H1 (cell line): ENCODE data around the gene TTC22. TPM values are rescaled to one million over a fixed set of nuclear protein-coding genes. Genes with fewer than 3 reads are reported as not detected.

Experiments
- CHD2 ChIP-seq: IDR thresholded peaks from 2 replicates; pipeline ENCODE4 v1.6.1; 2012; ENCODE audit warnings: low read length, improper control_type of control experiment
- CREB1 ChIP-seq: IDR thresholded peaks from 2 replicates; pipeline ENCODE4 v1.6.1; 2012; ENCODE audit warnings: inconsistent platforms
- POLR2AphosphoS5 ChIP-seq: IDR thresholded peaks from 2 replicates; pipeline ENCODE4 v1.6.1; 2011; ENCODE audit warnings: low read depth, low read length
- TAF1 ChIP-seq: IDR thresholded peaks from 2 replicates; pipeline ENCODE4 v1.6.1; 2011; ENCODE audit warnings: mild to moderate bottlenecking, low read depth, low read length
- polyA plus RNA-seq, 7 experiments: library from polyadenylated mRNA; depleted of rRNA in 3 of 7; stranded (reverse) in 5 of 7; unstranded in 2 of 7; fragments of >200 nt in 5 of 7; fragments of 200-250 nt in 2 of 7; gene quantifications; 1 replicate in 5 of 7; 2 replicates in 1 of 7; 4 replicates in 1 of 7; pipeline versions ENCODE4 v1.2.1 to v1.2.3, GENCODE V29; 2011 to 2013; ENCODE audit warnings: missing spikeins in 2 of 7, mixed read lengths in 2 of 7
- total RNA-seq: library from RNA; stranded (reverse); fragmentation: NEBNext Ultra II Directional; extraction: Animal tissue kit (Norgen Biotek cat#: 25700); gene quantifications from 2 replicates; pipeline ENCODE4 v1.2.1, GENCODE V29; 2021

TTC22 gene
- total and polyA plus RNA-seq, 2 of the 8 experiments (the other 6 are each of a cell fraction or from before 2014, with no cell fraction given): 1.00 to 1.6 TPM

DNA sequence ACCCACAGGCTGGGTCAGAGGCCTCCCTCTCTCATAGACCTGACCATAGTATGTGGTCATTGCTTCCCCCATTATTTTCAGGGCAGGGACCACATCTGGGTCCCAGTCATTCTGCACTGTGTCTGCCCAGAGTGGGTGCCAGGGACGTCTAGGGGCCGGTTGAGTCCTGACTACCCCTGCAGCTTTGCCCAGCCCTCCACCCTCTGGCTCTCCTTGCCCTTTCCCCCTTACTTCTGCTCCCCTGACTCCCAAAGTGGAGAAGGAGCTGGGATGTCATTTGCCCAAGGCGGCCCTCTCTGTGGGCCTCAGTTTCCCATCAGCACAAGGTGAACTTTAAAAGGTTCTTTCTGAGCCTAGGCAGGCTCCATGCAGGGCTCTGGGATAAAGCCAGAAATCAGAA, 4.3 kb upstream of the TTC22 start (continued):
- TF ChIP-seq TAF1: no peak
- no peak for TF ChIP-seq POLR2AphosphoS5
- TF ChIP-seq CREB1: no peak
- TF ChIP-seq CHD2: no peak
